HL-60/S4 treated with phorbol 12-myristate 13-acetate at 8.2 ng/mL for 4 days and 3 days (cell line): ENCODE data around the gene SH2D4B.

Source experiments
- in situ Hi-C: fragments of 300-500 bp; cut with MboI; formaldehyde crosslinking; loops from 2 replicates; pipeline ENCODE4 v1.15.0; 2022; ENCODE audit warnings: low sequenced_read_pairs

SH2D4B gene

DNA sequence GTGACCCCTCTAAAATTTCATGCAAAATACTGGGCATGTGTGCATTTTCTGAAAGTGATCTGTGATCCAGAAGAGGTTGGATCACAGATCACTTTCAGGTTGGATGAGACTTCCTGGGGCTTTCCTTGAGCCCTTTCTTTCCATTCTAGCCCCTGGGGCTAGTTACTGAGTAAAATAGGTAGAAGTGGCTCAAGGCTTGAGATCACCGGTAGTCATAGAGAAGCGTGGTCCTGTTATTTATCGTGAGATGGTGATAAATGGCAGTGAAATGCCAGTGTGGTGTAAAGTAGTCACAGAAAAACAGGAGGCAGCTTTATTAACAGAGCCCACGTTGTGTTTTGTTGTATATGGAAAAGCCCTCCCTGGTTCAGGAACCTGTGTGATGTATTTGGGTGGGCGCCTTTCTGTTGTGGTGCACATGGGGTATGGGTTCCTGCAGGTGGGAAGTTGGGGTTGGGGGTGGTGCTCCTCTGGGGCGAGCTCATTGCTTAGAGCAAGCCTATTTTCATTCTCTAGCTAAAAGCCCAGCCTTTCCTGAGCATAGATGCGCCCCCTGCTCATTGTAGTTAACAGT, 34.0 kb upstream of the SH2D4B start:
- in situ Hi-C loops = loop anchor here (5.0 kb wide), 1 partner anchor 51 kb away; the partner anchor contains the start of gene TSPAN14

DNA sequence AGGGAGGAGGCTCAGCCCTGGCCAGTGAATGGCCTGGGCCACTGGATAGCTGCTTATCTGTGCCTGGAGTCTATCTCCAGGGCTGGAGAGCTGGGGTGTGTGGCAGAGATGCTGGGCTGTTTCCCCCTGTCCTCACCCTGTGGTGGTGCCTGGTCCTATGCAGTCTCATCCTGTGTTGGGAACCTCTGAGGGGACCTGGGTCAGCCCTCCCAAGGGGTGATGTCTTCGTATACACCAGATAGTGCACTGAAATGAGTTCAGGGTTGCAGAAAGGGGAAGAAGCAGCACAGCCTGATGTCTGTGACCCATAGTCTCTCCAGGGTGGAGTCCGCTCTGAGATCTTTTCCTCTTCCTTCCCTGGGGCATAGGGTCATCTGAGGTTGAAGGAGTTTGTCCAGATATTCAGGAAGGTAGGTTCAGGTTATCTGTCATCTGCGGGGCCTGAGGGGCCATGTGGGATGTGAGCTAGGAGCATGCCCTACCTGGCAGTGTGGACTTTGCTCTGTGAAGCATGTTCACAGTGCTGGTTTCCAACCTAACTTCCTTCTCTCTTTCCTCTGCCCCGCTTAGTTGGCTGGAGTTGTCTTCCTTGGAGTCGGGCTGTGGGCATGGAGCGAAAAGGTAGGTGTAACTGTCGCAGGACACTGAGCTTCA, 33.4 kb upstream of the SH2D4B start:
- in situ Hi-C loops = loop anchor here (5.0 kb wide), 1 partner anchor 52 kb away; the partner anchor contains the start of gene TSPAN14

DNA sequence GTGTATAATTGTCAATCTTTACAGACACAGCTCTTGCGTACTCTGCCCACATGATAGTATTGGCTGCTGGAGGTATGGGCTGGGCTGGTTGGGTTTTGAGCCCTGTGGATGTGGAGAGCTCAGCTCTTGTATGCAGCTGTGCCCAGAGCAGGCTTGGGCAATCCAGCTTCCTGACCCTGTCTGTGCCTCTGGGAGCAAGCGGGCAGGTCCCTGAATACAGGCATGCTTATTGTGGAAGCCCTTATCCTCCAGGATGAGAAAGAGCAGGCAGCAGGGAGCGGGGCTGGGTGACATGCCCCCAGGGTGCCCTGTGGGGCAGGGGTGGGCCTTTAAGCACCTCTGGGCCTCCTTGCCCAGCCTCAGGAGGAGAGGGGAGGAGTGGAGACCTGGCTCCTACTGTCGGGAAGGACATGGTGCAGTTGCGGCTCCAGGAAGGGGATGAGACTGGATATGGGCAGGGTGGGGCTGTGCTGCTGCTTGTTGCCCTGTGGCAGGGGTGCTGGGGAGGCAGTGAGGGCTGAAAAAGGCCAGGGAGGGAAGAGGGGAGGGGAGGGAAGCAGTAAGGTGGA, 32.7 kb upstream of the SH2D4B start:
- in situ Hi-C loops = loop anchor here (5.0 kb wide), 1 partner anchor 53 kb away; the partner anchor contains the start of gene TSPAN14

DNA sequence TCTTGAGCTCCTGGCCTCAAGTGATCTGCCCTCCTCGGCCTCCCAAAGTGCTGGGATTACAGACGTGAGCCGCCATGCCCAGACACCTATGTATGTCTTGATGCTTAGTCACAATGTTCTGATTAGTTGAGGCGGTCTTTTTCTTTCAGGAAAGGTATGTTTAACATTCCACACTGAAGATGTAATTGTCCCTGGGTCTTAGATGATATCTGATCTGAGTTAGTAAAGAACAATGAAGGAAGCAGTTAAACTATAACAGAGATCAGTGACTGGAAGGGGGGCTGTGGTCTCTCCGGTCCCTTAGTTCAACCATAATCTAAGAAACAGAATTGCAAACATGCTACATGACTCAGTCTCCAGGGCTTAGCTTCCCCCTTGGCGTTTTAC, 31.5 kb upstream of the SH2D4B start:
- in situ Hi-C loops = no loop called here

DNA sequence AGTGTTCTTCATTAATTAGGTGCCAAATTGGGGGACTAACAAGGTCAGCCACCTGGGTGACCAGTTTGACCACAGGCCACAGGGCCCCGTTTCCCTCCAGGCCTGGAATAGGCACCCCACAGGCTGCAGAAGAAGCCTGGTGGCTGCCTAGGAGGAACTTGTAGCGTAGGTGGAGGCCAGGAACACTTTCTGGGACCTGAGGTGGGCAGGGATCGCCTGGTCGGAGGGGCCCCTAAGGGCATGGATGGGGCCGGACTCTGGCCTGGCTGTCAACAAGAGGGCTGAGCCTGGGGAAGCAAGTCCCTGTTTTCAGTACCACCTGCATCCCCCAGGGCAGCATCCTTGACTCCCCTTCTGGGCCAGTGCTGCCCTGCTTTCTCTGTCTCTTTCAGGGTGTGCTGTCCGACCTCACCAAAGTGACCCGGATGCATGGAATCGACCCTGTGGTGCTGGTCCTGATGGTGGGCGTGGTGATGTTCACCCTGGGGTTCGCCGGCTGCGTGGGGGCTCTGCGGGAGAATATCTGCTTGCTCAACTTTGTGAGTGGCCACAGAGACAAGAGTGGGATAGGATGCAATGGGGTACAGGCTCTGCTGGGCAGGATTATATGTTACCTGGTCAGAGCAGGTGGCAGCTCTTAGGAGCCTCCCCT, 30.7 kb upstream of the SH2D4B start:
- in situ Hi-C loops = no loop called here

DNA sequence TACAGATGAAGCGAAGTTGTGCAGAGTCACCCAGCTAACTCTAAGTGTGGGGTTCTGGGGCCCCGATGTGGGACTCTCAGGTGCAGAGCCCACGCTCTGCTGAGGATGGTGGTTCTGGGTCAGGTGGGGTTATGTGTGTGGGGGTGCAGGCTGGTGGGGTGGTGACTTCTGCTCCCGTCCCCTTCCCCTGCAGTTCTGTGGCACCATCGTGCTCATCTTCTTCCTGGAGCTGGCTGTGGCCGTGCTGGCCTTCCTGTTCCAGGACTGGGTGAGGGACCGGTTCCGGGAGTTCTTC, 28.6 kb upstream of the SH2D4B start:
- in situ Hi-C loops = no loop called here

- in situ Hi-C loops = no loop called here
Observed at GRCh38 chr10:80509403-80510161, 28.1 kb upstream of the SH2D4B start.

GRCh38 chr10:80512031-80512526, 25.6 kb upstream of the SH2D4B start:
- in situ Hi-C loops = no loop called here

DNA sequence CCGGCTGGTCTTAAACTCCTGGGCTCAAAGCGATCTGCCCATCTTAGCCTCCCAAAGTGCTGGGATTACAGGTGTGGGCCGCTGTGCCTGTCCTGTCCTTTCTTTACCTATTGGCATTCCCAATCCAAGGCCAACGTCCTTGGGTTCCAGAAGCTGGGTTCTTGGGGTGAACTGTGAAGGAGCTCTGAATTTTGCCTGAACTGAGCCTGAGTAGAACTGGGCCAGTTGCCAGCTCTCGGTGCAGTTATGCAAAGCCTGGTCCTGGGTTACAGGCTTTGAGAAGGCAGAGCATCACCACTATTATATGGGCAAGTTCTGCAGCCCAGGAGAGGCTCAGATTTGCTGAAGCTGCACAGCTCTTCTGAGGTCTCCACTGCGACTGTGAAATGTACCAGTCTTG, 24.6 kb upstream of the SH2D4B start:
- in situ Hi-C loops = no loop called here

GRCh38 chr10:80515511-80515910, 22.2 kb upstream of the SH2D4B start:
- in situ Hi-C loops = no loop called here

- in situ Hi-C loops = no loop called here
Observed at GRCh38 chr10:80515941-80516340, 21.8 kb upstream of the SH2D4B start.

- in situ Hi-C loops = no loop called here
Observed at GRCh38 chr10:80516506-80517075, 21.1 kb upstream of the SH2D4B start.

DNA sequence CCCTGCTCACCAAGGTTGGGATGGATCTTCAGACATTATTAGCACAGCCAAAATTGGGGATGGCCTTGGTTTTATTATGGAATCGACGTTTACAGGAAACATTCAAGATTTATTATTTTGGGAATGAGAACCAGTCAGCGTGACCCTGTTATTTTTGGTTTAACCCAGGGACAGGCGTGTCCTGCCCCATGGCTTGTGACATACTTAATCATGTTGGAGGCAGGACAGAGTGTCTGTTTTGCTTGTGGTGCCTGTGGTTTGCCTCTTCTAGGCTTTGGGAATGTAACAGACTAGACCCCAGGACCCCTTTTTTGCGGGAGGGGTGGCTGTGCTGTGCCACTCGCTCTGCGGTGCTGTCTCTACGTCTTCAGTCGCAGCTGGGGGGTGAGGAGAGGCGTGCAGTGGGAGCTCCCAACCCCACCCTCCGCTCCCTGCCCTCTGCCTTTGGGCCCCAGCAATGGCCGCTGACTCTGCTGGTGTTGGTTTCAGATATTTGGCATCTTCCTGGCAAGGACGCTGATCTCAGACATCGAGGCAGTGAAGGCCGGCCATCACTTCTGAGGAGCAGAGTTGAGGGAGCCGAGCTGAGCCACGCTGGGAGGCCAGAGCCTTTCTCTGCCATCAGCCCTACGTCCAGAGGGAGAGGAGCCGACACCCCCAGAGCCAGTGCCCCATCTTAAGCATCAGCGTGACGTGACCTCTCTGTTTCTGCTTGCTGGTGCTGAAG, 20.1 kb upstream of the SH2D4B start:
- in situ Hi-C loops = no loop called here

GRCh38 chr10:80518143-80518806, 19.4 kb upstream of the SH2D4B start:
- in situ Hi-C loops = no loop called here

- in situ Hi-C loops = no loop called here
Observed at GRCh38 chr10:80518807-80519360, 18.8 kb upstream of the SH2D4B start.

- in situ Hi-C loops = no loop called here
Observed at GRCh38 chr10:80519936-80520650, 17.6 kb upstream of the SH2D4B start.

DNA sequence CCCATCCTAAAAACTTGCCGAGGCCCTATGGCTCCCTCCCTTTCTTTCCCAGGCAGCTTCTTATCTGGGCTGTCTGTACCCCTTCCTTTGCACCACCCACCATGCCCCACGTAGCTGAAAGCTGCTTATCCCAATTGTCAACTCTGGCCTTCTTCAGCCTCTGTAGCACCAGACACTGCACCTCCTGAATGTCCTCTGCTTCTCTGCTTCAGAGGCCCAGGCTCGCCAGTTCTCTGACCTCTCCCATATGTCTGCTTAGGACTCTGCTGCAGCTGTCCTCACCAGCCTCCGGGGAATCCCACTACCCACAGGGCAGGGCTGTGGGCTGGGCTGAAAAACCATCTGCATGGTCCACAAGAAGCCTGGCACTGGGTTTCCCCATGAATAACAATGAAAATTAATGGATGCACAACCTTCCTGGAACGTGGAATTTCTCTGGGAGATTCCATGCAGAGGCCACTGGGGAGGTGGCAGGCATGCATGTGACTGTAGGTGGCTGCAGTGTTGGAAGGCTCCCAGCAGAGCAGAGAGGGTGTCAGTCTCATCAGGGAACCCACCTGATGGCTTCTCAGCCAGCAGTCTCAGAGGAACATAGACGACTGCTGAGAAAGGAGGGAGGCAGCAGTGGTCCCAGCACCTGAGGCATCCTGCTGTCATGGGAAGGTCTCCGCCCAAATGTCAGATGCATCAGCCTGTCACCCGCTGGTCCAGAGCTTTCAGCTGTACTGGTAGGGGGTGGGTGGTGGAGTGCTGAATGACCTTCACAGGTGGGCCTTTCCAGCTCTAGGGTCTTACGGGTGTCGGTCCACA, 16.8 kb upstream of the SH2D4B start:
- in situ Hi-C loops = no loop called here
